GM12874 (cell line): Measurements from ENCODE around the gene SPTA1.

Source experiments
- TF ChIP-seq, protein P1 (sequence below): IDR thresholded peaks from 2 replicates; pipeline ENCODE4 v1.5.1; 2011; ENCODE audit warnings: low read depth, mild to moderate bottlenecking, control low read depth, low read length, moderate library complexity; ENCODE audit not compliant: insufficient read depth

The SPTA1 gene

DNA sequence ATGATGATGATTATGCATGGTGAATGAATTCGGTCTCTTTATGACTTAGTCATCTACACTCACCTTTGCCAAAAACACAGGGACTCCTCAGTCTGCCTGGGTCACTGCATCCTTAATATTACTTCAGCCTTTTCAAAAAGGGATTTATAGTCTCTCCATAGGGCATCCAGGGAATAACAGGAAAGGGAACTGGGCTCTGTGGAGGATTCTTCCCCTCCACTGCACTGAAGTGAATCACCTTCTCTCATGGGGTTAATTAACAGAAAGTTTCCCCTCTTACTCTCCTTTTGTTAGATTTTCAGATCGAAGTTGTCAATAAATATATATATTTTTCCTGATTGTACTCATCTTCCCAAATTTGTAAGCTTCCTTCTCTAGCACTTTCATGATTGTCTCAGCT, 34.1 kb upstream of the SPTA1 start, which contains the start of gene OR6K3:
OR6K3 (minus strand) TSS at position 101 of the 400 bp plus-strand sequence. CDS start 2,605 bp downstream, outside the sequence.
- TF ChIP-seq, protein P1, sequence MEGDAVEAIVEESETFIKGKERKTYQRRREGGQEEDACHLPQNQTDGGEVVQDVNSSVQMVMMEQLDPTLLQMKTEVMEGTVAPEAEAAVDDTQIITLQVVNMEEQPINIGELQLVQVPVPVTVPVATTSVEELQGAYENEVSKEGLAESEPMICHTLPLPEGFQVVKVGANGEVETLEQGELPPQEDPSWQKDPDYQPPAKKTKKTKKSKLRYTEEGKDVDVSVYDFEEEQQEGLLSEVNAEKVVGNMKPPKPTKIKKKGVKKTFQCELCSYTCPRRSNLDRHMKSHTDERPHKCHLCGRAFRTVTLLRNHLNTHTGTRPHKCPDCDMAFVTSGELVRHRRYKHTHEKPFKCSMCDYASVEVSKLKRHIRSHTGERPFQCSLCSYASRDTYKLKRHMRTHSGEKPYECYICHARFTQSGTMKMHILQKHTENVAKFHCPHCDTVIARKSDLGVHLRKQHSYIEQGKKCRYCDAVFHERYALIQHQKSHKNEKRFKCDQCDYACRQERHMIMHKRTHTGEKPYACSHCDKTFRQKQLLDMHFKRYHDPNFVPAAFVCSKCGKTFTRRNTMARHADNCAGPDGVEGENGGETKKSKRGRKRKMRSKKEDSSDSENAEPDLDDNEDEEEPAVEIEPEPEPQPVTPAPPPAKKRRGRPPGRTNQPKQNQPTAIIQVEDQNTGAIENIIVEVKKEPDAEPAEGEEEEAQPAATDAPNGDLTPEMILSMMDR = no peak

DNA sequence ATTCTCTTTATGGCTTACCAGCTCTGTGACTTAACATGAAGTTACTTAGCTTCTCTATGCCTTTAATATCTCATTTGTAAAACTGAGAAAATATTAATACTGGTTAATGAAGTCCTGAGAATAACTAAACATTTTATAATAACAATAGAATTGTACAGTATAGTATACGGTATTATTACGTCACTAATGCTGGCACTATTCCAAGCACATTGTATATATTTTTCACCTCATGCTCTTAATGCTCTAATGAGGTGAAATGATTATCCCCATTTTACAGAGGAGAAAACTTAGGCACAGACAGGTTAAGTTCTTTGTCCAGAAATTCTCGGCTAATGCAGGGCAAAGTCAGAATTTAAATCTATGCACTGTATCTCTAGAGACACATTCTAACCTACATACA, 33.1 kb upstream of the SPTA1 start:
- TF ChIP-seq, protein P1 = no peak

DNA sequence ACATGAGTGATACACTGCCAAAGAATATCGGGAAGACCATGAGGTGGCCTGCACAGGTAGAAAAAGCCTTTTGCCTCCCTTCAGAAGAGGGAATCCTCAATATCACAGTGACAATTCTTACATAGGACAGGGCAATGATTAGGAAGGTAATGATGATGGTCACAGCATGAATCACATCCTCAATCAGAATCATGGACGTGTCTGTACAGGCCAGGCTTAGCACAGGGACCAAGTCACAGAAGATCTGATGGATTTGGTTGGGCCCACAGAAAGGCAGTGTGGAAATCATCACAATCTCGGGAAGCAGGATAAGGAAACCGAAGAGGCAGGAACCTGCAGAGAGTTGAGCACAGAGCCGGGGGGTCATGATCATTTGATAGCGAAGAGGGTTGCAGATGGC, 30.8 kb upstream of the SPTA1 start:
- TF ChIP-seq, protein P1 = no peak

DNA sequence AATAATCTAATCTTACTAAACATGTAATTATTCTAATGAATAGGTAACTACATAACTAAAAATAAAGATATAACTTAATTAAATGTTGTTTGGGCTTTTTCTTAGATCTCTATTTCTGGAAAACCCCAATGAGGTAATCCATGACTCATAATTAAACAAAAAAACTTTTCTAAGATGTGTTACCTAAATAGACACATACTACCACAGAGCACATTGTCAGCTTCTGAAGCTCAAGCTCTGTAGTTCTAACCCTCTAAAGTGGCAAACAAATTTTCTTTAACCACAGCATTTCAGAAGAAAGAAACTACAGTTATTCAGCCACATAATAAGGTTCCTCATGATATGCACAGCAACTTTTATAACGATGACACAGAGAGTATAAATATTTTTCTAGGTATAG, 29.8 kb upstream of the SPTA1 start:
- TF ChIP-seq, protein P1 = no peak

DNA sequence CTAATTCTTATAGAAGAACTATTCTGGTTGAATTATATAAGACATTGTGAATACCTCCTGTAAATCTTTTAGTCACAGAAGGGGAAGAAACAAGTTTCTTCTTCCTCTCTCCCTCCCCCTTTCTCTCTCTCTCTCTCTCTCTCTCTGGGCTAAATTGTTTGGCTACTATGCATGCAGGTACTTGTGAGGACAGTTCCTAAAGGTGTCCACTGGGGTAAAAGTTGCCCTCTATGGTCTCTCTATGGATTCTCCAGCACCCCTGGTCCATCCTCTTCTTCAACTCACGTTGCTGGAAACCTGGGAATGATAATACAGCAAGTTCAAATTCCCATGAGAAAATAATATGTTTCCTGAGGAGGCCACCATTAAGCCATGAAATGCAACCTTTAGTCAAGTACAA, 28.2 kb upstream of the SPTA1 start:
- TF ChIP-seq, protein P1 = no peak

DNA sequence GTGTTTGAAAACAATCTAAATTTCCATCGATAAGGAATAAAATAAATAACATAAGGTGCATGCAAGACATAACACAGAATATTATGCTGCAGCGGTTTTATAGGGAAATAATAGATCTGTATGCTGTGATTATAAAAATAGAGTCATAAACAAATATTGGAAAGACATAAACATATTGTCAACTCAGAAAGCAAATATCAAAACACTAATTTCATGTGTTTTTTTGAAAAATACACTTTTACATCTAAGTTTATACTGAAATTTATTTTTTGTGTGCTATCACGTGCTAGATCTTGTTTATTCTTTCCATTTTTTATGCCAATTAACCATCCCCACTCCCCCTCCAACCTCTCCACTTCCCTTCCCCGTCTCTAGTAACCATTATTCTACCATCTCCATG, 24.6 kb upstream of the SPTA1 start:
- TF ChIP-seq, protein P1 = no peak

DNA sequence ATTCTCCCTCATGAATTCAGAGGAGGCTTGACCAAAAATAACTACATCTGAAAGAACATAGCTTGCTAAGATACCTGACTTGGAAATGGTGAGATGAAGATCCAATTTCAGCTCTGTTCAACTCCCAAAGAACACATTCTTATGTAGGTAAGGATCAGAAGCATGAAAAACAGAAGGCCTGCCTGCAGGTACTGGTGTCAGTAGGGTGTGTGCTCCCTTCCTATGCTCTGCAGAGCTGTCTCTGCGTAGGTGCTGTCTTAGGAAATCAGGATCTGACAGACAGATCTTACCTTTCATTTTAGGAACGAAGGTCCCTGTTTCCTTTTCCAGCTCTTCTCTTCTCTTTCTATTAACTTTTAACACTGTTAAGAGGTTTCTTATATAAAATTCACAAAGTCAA, 19.6 kb upstream of the SPTA1 start:
- TF ChIP-seq, protein P1 = no peak

DNA sequence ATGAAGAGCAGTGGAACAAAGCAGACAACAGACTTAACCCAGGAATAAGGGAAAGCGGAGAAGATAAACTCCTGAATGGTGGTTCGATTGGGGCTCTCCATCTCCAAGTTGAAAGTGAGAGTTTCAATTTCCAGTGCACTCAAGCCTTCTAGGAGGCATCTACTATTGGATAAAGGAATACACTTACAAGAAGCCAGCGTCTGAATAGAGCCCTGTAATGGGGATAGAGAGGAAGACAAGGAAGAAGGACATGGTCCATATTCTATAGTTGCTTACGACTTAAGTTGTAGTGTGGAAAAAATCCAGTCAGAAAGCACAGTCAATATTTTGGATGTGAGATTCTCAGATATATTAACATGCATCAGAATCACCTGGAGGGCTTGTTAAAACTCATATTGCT, 14.0 kb upstream of the SPTA1 start, which contains the start of gene OR6K2:
OR6K2 (minus strand) TSS at position 101 of the 400 bp plus-strand sequence; CDS start at position 101, 0 bp downstream.
- TF ChIP-seq, protein P1 = no peak
